ENCODE results near the gene TEAD2.
A peak's percentile ranks its signal among the peaks of the same experiment; 100 is the strongest.

The TEAD2 gene

GRCh38 chr19:49362048-49362928 lies at the start of gene TEAD2:
TSS of gene TEAD2 (minus strand) at chr19:49362416. CDS start at chr19:49360075, 2,341 bp downstream.
- no peak for DNase-seq

- DNase-seq: no peak
Observed at GRCh38 chr19:49411681-49412326, 49.6 kb upstream of the TEAD2 start.

- peak; percentile 56 to 68 for DNase-seq
Observed at GRCh38 chr19:49409441-49410029, 47.3 kb upstream of the TEAD2 start.

- DNase-seq: no peak
Observed at GRCh38 chr19:49408816-49409440, 46.7 kb upstream of the TEAD2 start.

GRCh38 chr19:49407482-49408015 lies 45.3 kb upstream of the TEAD2 start:
- DNase-seq: no peak

- DNase-seq: no peak
Observed at GRCh38 chr19:49407079-49407478, 44.9 kb upstream of the TEAD2 start.

- DNase-seq: no peak
Observed at GRCh38 chr19:49403404-49404187, 41.4 kb upstream of the TEAD2 start.

- DNase-seq: no peak
Observed at GRCh38 chr19:49400029-49400428, 37.8 kb upstream of the TEAD2 start.

- DNase-seq: no peak
Observed at GRCh38 chr19:49398931-49399330, 36.7 kb upstream of the TEAD2 start.

- no peak for DNase-seq
Observed at GRCh38 chr19:49398001-49398615, 35.9 kb upstream of the TEAD2 start.

- DNase-seq: no peak
Observed at GRCh38 chr19:49396738-49397505, 34.7 kb upstream of the TEAD2 start.

GRCh38 chr19:49395581-49396407 lies 33.6 kb upstream of the TEAD2 start:
- DNase-seq: no peak

GRCh38 chr19:49393881-49394280 lies 31.7 kb upstream of the TEAD2 start:
- DNase-seq: no peak

- peak; percentile 70 to 71 for DNase-seq
Observed at GRCh38 chr19:49391581-49392399, 29.6 kb upstream of the TEAD2 start.

GRCh38 chr19:49390929-49391359 lies 28.7 kb upstream of the TEAD2 start:
- no peak for DNase-seq

- no peak for DNase-seq
Observed at GRCh38 chr19:49390131-49390928, 28.1 kb upstream of the TEAD2 start.

GRCh38 chr19:49389406-49389805 lies 27.2 kb upstream of the TEAD2 start:
- no peak for DNase-seq

GRCh38 chr19:49387936-49388372 lies 25.7 kb upstream of the TEAD2 start, which contains the start of gene KASH5:
TSS of gene KASH5 (plus strand) at chr19:49388249. CDS start at chr19:49390884, 2,635 bp downstream.
- DNase-seq: no peak
